Activated CD4-positive, alpha-beta T cell treated with anti-CD3 and anti-CD28 coated beads, Interleukin-2, Interleukin-4, amounts not matched to agents 100 ng/mL and 50 ng/mL, durations not matched to agents 16 hours and 8 hours (primary cell): ENCODE results near the gene RPS27.
"Not testable (repeated sequence)": the region's sequence is repeated elsewhere in the genome, so short reads cannot be mapped to it uniquely, and the experiment has no call there.

Source experiments
- DNase-seq: peaks from one replicate; pipeline ENCODE4 v3.0.0-alpha.2; 2020; ENCODE audit warnings: low spot score

Gene RPS27

GRCh38 chr1:153961421-153961820 is 29.1 kb upstream of the RPS27 start:
- no peak for DNase-seq

DNA sequence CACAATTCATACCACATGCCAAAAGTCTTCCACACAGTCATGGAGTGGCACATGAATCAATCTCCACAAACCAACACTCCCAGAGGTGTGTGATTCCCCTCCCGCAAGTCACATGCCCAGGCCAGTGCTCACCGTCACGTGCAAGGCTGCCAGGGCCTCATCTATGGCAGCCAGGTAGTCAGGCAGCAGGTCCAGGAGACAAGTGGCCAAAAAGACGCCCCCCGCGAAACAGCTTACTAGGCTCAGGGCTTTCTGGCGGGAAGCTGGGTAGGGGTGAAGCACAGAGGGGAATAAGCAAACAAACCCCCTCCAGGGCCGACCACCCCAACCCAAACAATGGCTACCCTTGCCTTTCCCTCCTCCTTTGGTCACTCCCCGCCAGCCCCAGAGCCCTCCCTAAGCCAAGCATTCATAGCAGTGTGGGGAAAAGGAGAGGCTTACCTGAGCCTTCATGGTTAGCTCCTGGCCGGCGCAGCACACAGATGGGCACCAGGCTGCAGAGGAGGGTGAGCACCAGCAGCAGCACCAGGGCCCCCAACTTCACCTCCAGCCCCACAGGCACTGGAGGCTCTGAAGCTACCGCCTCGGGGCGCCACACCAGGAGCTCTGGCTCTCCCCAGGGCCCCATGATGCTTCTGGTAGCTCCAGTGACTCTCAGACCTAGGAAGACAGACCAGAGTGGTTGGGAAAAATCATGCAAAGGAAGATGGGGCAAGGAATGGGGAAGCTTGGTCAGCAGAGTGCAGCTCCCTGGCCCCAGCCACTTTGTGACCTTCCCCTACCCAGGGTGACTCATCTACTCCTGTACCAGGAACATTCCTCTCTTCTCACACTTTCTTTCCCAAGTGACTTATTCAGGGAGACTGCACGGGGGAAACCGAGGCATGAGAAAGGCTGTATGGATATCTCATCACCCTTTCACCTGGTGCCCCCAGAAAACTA is 28.2 kb upstream of the RPS27 start:
- no peak for DNase-seq

GRCh38 chr1:153963030-153963849 is 27.3 kb upstream of the RPS27 start, which contains the start of gene SLC39A1:
Gene SLC39A1, minus strand, starts transcription at chr1:153963537. Its CDS starts 822 bp downstream, at chr1:153962715.
- peak; percentile 97 for DNase-seq

DNA sequence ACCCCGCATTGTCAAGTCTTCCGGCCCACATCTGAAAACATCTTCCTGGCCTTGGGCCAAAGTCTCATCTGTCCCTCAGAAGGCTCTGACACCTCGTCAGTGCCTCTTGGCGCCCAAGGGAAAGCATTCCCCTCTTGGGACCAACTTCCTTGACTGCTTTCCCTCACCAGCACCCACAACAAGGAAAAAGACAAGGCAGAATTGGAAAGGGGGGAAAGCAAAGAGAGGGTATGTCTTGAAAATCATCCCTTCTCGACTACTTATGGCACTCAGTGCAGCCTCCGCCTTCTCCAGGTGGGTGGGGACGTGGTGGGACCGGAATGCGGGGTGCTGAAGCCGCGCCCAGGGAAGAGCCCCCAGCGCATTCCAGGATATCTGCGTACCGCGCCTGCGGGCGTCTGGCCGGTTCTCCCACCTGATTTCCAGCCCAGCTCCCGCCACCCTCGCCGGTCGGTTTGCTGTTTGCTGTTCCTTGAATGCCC is 26.7 kb upstream of the RPS27 start:
- no peak for DNase-seq

- DNase-seq = peak; percentile 93
These were observed 23.2 kb upstream of the RPS27 start, which contains the start of gene CREB3L4 for GRCh38 chr1:153967107-153967999. Gene CREB3L4, plus strand, starts transcription at chr1:153967902. Its CDS starts 624 bp downstream, at chr1:153968526.

- DNase-seq = no peak
These were observed 22.6 kb upstream of the RPS27 start for GRCh38 chr1:153968000-153968363.

GRCh38 chr1:153968408-153968807 is 22.2 kb upstream of the RPS27 start:
- DNase-seq = no peak

DNA sequence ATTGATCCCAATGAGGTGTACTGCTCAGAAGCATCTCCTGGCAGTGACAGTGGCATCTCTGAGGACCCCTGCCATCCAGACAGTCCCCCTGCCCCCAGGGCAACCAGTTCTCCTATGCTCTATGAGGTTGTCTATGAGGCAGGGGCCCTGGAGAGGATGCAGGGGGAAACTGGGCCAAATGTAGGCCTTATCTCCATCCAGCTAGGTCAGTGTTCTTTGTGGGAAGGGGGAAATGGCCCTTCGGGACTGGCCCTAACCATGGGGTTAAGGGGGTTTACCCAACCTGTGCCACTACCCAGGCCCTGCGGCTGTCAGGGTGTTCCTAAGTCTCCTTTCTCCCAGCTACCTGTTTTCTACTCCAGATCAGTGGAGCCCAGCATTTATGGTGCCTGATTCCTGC is 21.6 kb upstream of the RPS27 start:
- DNase-seq = no peak

DNA sequence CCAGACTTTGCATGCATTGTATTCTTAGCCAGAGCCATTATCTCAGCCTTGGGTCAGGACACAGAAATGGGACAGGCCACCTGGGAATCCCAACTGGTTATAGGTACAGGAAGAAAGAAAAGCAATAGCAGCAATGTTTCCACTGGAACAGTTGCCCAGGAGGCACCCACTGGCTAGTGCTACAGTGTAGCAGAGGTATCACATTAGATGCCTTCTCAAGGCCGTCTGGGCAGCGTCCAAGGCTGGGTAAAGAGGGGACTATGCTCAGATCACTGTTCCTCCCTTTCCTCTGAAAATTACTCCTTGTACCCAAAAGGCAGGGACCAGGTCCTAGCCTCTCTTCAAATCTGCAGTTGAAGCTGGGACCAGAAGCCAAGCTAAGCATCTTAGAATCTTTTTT is 20.2 kb upstream of the RPS27 start:
- DNase-seq = no peak

DNA sequence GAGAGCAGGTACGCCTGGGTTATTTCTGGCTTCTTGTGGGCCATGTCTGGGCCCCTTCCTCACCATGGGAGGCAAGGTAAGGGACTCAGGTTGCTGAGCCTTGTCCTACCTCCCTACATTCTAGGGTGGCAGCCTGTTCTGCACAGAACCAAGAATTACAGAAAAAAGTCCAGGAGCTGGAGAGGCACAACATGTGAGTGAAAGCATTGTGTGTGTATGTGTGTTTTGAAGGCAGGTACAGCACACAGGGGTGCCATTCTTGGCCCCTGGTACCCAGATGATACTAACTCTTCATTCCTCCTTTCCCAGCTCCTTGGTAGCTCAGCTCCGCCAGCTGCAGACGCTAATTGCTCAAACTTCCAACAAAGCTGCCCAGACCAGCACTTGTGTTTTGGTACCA is 17.5 kb upstream of the RPS27 start:
- no peak for DNase-seq

DNA sequence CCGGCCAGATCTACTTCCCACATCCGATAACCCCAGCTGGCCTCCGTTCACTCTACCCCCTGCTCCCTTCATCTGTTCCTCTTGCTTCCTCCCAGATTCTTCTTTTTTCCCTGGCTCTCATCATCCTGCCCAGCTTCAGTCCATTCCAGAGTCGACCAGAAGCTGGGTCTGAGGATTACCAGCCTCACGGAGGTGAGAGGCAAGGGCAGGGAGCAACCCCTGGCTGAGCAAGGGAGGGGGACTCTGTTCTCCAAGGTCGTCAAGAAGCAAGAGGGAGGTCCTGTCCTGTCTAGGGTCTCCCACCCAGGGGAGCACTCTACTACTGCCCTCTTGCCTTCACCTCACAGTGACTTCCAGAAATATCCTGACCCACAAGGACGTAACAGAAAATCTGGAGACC is 17.0 kb upstream of the RPS27 start:
- no peak for DNase-seq

DNA sequence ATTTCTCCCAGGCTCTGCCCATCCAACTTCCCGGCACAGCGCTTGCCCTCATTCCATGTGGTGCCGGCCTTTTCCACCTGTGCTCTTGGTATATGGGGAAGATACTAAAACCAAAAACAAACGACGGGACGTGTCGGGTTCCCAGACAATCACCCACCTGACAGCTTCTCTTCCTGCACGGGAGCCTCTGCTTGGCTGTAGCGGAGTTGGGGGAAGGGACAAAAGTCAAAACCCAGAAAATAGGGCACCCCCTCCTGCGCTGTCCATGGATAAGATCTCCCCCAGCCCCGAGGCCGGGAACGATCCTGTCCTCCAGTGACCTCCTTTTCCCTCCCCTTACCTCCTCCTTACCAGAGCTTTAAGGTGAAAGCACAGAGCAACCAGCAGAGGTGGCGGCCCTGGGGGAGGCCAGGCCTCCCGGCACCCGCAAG is 13.7 kb upstream of the RPS27 start:
- no peak for DNase-seq

DNA sequence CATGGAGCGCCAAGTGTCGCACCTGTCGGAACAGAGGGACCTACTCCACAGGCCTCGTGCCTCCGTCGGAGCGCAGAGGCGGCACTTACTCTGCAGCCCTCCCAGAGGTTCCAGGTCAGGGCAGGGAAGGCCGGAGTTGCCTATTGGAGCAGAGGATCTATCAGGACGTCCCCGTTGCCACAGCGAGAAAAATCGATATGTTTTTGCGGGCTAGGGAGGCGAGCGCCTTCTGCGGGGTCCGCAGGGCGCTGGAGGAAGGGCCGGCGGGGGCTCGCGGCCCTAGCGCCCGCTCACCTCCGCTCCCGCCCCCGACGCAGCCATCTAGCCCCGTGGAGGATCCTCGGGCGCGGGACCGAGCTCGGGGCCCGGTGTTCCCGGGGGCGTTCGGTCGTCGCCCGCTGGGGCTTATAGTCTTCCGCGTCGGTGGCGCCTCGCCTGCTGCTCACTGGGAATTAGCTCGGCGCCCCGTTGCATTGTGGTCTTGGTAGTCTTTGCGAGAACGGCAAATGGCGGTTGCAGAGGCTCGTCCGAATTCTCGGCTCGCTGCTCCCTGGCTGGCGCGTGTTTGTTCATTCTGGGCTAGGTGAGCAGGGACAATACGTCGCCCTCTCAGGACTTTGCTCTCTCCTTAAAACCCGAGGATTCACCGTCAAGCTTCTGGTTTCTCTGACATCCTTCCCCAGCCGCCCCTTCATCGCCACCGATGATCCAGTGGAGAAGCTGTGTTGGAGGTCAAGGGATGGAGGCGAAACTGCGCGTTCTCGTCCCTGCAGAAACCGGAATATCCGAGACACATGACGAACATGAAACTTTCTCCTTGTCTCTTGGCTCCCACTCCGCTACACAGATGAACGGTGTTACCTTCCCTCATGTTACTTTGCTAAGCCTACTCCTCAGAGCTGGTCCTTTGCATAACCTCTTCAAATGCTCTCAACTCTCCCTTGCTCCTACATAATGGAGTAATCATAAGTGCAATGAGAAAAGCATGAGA is 13.0 kb upstream of the RPS27 start, which contains the start of gene JTB:
TSS of gene JTB (minus strand) at position 425 of the 991 bp plus-strand sequence. CDS start at position 3, 422 bp downstream.
- peak; percentile 90 for DNase-seq

DNA sequence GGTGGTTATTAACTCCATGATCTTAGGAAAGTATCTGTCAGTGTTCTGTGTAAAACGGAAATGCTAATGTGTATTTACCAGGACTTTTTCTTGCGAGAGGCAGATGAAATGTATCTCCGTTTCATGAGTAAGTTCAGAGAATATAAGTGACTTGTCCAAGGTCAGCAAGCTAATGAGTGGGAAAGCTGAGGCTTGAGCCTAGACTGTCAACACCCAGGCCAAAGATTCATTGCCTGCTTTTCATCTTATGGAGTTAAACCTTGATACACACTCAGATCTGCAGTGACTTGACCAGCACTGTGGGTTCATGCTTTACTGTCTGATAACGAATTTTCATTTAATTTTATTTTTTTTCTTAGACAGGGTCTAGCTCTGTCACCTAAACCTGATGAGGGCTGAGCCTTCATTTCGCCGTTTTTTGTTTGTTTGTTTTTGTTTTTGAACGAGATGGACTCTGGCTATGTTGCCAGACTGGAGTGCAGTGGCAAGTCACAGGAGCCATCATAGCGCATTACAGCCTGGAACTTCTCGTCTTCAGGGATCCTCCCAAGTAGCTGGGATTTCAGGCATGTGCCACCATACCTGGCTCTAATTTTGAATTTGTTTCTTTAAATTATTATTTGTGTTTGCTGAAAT is 12.2 kb upstream of the RPS27 start:
- DNase-seq = no peak

DNA sequence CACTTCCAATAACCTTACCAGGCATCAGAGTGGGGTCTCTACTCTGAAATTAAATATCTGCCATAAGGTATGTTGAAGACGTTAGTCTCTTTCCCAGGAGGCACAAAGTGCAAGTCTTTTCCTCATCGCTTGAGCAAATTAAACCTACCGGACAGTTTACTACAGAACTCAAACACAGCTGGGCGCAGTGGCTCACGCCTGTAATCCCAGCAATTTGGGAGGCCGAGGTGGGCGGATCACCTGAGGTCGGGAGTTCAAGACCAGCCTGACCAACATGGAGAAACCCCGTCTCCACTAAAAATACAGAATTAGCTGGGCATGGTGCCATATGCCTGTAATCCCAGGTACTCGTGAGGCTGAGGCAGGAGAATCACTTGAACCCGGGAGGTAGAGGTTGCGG is 11.5 kb upstream of the RPS27 start:
- not testable (repeated sequence) for DNase-seq

DNA sequence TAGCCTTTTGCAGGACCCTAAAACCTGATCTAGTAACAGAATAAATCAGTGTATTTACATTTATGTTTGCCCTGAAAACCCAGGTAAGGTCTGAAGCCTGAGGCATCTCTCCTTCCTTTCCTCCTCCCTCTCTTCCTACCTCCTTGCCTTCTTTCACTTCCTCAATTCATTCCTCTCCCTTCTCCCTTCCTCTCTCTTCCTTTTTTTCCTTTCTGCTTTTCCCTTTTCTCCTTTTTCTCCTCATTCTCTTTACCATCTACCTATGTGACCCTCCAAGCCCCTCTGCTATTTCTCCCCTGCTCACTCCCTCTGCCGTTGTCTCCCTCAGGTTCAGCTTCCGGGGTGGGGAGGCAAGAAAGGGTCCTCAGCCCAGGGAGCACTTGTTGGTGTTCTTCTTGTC is 8.8 kb upstream of the RPS27 start:
- not testable (repeated sequence) for DNase-seq

DNA sequence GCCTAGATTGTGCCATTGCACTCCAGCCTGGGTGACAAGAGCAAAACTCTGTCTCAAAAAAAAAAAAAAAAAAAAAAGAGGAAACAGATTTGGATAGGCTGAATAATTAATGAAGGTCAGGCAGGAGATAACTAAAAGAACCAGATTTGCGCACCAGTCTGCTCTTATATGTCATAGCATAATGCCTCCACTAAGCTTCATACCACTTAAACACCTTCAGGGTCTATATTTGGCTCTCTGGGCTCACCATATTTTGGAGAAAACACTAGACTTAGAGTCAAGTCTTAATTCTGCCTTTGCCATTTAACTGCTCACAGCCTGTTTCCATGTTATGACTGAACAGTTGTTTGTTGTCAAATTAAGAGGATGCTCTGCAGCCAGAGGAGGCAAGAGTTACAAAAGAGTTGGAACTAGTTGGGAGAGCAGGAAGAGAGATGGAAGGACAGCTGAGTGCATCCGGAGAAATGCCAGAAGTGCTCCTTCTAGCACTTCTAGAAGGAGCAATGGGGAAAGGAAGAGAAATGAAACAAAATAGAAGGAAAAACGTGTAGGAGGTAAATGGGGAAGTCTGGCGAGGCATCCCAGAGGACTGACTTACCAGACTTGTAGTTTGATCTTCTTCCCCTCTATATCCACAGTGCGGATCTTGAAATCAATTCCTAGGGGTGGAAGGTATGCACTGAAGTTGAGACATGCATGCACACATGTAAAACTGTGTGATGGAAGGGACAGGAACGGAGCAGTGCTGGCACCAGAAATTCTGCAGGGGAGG is 6.3 kb upstream of the RPS27 start:
- DNase-seq = no peak

DNA sequence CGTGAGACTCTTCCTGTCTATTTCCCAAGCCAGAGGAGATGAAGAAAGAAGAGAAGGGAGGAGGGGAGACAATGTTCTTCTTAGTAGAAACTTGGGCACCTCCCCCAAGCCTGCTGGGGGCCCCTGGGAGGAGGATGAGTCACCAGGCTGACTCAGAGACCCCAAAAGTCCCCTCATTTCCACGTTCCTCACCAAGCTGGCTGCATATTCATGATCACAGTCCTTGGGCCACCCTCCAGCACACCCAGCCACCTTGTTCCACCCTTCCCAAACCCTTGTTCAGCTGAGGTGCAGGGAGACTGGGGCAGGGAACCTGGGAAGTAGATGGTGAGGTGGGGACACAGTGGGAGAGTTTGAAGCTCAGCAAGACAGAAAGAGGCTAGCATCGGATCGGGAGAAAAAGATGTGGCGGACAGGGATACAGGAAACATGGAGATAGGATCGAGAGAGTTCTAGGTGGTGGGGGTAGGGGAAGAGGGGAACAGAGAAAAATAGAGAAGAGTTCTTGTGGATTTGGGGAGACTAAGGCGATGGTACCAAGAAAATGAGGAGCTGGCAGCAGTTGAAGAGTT is 5.1 kb upstream of the RPS27 start:
- DNase-seq = no peak
